Stimulated activated CD4-positive, alpha-beta T cell treated with anti-CD3 and anti-CD28 coated beads, TNF-alpha, amount 100 ng/mL, for 48 hours (primary cell): Measurements from ENCODE around the gene BLVRA.
A peak's percentile ranks its signal among the peaks of the same experiment; 100 is the strongest.
"Not testable (repeated sequence)": the region's sequence is repeated elsewhere in the genome, so short reads cannot be mapped to it uniquely, and the experiment has no call there.

Experiments used
- DNase-seq, 3 donors: peaks; one replicate each; pipeline ENCODE4 v3.0.0-alpha.2; 2020; ENCODE audit warnings: low read depth in 3 of 3

The BLVRA gene

DNA sequence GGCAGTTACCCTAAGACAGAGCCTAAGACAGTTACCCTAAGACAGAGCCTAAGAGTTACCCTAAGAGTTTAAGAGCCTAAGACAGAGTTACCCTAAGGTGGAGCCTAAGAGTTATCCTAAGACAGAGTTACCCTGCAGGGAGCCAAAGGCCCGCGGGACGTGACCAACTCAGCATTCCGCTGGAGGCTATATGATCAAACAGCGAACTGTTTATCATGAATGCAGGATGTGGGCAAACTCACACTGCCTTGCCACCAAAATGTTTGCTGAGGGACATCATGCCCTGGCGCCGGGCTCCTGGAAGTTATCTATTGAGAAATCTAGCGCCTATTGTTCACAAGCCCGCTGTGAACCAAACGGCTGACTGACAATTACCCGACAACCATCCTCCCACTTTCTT is 49.9 kb downstream of the BLVRA start:
- DNase-seq = no peak

DNA sequence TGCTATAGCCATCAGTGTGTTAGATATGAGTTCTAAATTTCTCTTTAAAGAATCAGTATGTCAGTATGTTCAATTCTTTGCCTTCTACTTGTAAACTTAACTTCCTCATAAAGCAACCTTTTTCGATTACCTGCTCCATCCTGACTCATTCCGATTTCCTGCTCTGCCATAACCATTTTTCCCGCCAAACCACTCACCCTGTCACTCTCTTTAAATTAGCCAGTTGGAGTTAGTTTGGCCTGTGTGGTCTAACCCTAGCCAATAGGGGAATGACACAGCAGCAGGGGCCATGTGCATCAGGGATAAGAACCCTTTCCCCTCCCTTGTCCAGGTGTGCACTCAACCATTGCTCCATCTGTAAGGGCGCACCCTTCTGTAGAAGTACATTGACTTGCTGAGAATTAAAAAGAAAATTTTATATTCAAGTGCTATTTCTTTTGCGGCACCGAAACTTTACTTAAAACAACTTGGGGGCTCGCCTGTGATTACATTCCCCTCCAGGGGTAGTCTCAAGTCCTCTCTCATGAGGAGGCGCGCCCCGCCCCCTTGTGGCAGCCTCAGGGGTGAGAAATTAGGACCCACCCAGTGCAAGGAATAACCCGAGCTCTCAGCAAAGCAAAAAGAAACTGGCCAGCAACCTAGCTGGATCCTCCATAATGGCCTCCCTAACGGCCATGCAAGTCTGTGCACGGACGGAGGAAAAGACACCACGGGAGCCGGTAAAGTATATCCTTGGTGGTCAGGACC is 51.9 kb downstream of the BLVRA start:
- peak in 2 of 3 donors; percentile 15 for DNase-seq

DNA sequence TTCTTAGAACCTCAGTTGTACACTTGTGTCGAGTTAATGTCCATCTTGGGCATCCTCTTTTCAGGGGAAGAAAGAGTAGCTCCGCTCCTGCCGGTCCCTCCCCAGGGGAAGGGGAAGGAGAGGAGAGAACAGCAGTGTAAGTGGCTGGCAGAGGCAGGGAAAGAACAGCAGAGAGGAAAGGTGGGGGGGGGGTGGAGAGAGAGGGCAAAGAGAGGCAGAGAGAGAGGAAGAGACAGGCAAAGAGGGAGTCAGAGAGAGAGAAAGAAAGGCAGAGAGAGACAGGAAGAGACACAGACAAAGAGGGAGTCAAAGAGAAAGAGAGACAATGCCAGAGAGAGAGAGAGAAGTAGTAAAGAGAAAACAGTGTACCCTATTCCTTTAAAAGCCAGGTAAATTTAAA is 56.9 kb downstream of the BLVRA start:
- no peak for DNase-seq

DNA sequence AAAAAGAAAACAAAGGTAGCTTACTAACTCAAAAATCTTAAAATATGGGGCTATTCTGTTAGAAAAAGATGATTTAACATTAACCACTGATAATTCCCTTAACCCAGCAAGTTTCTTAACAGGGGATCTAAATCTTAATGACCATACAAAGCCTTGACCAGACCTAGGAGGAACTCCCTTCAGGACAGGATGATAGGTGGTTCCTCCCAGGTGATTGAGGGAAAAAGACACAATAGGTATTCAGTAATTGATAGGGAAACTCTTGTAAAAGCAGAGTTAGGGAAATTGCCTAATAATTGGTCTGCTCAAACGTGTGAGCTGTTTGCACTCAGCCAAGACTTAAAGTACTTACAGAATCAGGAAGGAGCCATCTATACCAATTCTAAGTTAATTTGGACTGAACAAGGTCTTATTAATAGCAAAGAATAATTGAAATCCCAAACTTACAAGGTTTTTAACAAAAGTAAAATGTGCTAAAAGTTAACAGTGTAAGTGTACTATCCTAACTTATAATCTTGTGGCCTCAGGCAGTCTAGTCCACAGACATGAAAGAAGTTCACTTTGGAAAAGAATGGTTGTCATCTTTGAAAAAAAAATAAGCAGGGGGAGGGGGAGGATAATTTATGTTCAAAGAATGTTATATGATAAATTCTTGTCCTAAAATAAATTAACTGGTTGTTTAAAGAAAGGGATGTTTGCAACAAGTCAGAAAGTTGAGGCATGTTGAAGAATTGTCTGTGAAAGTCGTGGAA is 57.7 kb downstream of the BLVRA start:
- not testable (repeated sequence) for DNase-seq

- not testable (repeated sequence) for DNase-seq
These were observed 64.9 kb downstream of the BLVRA start for GRCh38 chr7:43823425-43823824.

- DNase-seq = no peak
These were observed 65.5 kb downstream of the BLVRA start for GRCh38 chr7:43823941-43824340.

DNA sequence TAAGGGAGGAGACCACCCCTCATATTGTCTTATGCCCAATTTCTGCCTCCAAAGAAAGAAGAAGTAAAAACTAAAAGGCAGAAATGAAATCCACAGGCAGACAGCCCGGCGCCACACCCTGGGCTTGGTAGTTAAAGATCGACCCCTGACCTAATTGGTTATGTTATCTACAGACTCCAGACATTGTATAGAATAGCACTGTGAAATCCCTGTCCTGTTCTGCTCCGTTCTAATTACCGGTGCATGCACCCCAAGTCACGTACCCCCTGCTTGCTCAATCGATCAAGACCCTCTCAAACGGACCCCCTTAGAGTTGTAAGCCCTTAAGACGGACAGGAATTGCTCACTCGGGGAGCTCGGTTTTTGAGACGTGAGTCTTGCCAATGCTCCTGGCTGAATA is 66.0 kb downstream of the BLVRA start:
- not testable (repeated sequence) for DNase-seq

GRCh38 chr7:43824963-43825362 is 66.5 kb downstream of the BLVRA start:
- DNase-seq = no peak

- no peak for DNase-seq
These were observed 66.9 kb downstream of the BLVRA start for GRCh38 chr7:43825391-43825808.

- not testable (repeated sequence) for DNase-seq
These were observed 72.4 kb downstream of the BLVRA start for GRCh38 chr7:43830917-43831316.

DNA sequence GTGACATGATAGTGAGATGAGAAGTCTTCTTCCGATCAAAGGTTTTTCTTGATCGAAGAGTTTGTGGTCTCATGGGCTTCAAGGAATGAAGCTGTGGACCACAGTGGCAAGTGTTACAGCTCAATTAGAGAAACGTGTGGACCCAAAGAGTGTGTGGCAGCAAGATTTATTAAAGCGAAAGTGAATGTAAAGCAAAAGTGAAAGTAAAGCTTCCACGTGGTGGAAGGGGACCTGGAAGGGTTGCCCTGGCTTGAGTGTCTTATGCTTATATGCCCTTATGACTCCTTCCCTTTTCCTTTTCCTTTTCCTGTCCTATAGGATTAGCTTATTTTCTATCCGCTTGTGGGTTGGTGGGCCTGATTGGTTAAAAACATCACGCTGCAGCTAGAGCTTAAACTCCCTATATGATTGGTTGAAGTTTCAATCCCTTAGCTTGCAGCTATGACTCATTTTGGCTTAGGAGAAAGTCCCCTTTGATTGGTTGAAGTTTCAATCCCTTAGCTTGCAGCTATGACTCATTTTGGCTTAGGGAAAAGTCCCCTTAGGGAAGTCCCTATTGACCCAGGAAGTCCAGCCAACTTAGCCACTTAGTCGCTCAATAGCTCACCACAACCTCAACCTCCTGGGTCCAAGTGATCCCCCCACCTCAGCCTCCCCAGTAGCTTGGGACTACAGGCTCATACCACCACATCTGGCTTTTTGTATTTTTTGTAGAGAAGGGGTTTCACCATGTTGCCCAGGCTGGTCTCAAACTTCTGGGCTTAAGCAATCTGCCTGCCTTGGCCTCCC is 76.2 kb downstream of the BLVRA start:
- peak in 2 of 3 donors; percentile 16 to 21 for DNase-seq

DNA sequence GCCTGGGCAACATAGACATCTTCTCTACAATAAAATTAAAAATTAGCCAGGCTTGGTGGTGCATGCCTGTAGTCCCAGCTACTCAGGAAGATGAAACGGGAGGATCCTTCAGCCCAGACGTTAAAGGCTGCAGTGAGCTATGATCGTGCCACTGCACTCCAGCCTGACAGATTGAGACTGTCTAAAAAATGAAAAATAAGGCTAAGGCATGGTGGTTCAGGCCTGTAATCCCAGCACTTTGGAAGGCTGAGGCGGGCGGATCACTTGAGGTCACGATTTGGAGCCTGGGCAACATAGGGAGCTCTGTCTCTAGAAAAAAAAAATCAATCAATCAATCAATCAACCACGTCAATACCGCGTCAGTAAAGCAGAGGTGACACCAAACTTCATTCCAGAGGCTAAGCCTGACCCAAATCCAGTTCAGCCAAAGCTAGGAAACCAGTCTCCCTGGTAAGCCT is 79.8 kb downstream of the BLVRA start:
- no peak for DNase-seq

DNA sequence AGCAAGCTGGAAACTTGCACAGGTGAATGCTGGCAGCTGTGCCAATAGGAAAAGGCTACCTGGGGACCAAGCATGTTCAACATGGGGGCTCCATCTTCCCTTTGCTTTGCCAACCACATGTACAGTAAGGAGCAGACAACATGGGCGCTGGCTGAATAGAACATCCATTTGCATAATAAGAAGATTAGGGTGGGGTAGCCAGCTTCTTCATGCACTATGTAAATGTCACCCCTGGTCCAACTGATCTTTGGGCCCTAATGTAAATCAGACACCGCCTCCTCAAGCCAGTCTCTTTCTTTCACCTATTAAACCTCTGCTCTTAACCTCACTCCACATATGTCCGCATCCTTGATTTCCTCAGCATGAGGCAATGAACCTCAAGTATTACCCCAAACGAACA is 84.8 kb downstream of the BLVRA start:
- DNase-seq = no peak

DNA sequence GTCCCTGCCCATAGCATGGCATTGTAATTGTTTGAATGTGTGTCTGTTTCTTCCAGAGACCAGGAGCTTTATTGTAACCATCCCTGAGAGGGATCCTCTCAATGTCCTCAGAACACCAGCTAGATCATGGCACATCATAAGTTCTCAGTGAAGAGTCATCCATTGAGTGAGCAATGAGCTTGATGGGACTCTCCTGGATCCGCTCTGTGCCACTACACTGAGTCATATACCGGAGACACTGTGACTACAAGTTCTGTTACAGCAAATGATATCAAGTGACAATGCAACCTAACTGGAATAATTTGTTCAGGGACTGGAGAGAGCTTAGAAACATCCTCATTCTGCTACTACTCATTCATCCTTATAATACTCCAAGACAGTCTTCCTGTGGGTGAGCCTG is 85.8 kb downstream of the BLVRA start:
- no peak for DNase-seq

DNA sequence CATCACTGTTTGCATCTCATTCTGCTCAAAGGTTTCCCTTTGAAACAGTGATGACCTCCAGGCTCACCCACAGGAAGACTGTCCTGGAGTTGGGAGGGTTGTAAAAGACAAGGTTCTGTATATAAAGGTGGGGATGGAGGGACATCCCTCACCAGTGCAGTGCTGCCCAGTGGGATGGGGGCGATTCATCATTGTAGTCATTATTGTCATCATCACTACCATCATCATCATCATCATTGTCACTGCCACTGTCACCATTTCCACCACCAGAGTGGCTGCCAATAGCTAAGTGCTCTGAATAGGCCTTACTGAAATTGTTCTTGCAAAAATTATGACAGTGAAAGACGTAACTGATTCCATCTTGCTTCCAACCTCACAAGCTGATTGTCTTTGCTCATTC is 86.2 kb downstream of the BLVRA start:
- no peak for DNase-seq

- DNase-seq = no peak
These were observed 89.0 kb downstream of the BLVRA start for GRCh38 chr7:43847496-43847895.

GRCh38 chr7:43849047-43849446 is 90.6 kb downstream of the BLVRA start:
- DNase-seq = no peak

- DNase-seq = no peak
These were observed 92.1 kb downstream of the BLVRA start for GRCh38 chr7:43850348-43851116.

DNA sequence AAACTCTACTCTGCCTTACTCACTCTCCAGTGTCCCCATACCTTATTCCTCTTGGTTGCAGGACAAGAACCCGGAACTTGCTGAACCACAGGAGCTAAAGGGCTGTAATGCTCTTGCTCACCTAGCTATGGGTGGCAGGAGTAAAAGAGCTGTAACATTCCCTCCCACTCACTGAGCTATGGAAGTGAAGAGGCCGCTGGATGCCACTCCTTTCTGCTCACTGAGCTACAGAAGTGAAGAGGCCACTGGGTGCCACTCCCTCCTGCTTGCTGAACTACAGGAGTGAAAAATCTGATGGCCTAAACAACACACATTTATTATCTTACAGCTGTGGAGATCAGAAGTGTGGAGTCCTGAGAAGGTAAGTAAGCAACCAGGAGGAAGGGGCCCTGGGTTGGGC is 93.3 kb downstream of the BLVRA start:
- no peak for DNase-seq

GRCh38 chr7:43855176-43855575 is 96.7 kb downstream of the BLVRA start:
- no peak for DNase-seq

- DNase-seq = no peak
These were observed 97.8 kb downstream of the BLVRA start for GRCh38 chr7:43856316-43856715.
